Left renal cortex interstitium (tissue), 4 donors: ENCODE data around the gene CISD3. TPM values are rescaled to one million over a fixed set of nuclear protein-coding genes. Genes with fewer than 3 reads are reported as not detected.
A peak's percentile ranks its signal among the peaks of the same experiment; 100 is the strongest.

Source experiments
- DNase-seq, 4 donors: peaks; one replicate each; pipeline ENCODE4 v3.0.0-alpha.2; 2013; ENCODE audit warnings: low read depth in 4 of 4, low spot score in 2 of 4, missing footprints in 1 of 4
- polyA plus RNA-seq, 4 donors: library from polyadenylated mRNA; unstranded; fragments of 120-200 nt; gene quantifications; one replicate each; pipeline ENCODE4 v1.2.1, GENCODE V29; 2013; ENCODE audit not compliant: insufficient read length in 4 of 4

CISD3 gene
- polyA plus RNA-seq, 4 donors = 10.3 to 17.2 (median 13.3) TPM

GRCh38 chr17:38741921-38742410, 11.8 kb downstream of the CISD3 start:
- DNase-seq = no peak

GRCh38 chr17:38742411-38743308, 12.5 kb downstream of the CISD3 start:
- no peak for DNase-seq

- no peak for DNase-seq
Measured at GRCh38 chr17:38743556-38744171, 13.5 kb downstream of the CISD3 start.

GRCh38 chr17:38745545-38745944, 15.4 kb downstream of the CISD3 start:
- DNase-seq = no peak

- DNase-seq = no peak
Measured at GRCh38 chr17:38746004-38746848, 16.1 kb downstream of the CISD3 start.

- DNase-seq = no peak
Measured at GRCh38 chr17:38746849-38747462, 16.8 kb downstream of the CISD3 start.

GRCh38 chr17:38747463-38748148, 17.5 kb downstream of the CISD3 start:
- DNase-seq = no peak

- DNase-seq = peak in 3 of 4 donors; percentile 83 to 95 (median 89)
Measured at GRCh38 chr17:38748149-38748891, 18.2 kb downstream of the CISD3 start, which contains the start of gene PCGF2. Gene PCGF2 (minus strand): TSS chr17:38748336. CDS start chr17:38740402, 7,934 bp downstream.

GRCh38 chr17:38748892-38749222, 18.7 kb downstream of the CISD3 start:
- no peak for DNase-seq

GRCh38 chr17:38749223-38750043, 19.3 kb downstream of the CISD3 start:
- DNase-seq = peak in 1 of 4 donors; percentile 77

GRCh38 chr17:38750044-38750311, 19.8 kb downstream of the CISD3 start:
- no peak for DNase-seq

GRCh38 chr17:38750312-38751121, 20.4 kb downstream of the CISD3 start:
- no peak for DNase-seq

GRCh38 chr17:38751144-38751807, 21.1 kb downstream of the CISD3 start:
- no peak for DNase-seq

- no peak for DNase-seq
Measured at GRCh38 chr17:38751808-38752307, 21.7 kb downstream of the CISD3 start.

- DNase-seq = peak; percentile 94 to 98 (median 96)
Measured at GRCh38 chr17:38752308-38753070, 22.3 kb downstream of the CISD3 start, which contains the start of gene PSMB3. Gene PSMB3 (plus strand): TSS chr17:38752741. CDS start chr17:38752827, 86 bp downstream.

- DNase-seq = no peak
Measured at GRCh38 chr17:38753071-38753506, 22.9 kb downstream of the CISD3 start.
